Hippocampal formation (tissue), 2 donors: ENCODE data around the gene LIMK1.

Experiments used
- DNase-seq, 2 donors: peaks; one replicate each; lab custom pipeline; 2025; lab: John Stamatoyannopoulos, UW

The LIMK1 gene

DNA sequence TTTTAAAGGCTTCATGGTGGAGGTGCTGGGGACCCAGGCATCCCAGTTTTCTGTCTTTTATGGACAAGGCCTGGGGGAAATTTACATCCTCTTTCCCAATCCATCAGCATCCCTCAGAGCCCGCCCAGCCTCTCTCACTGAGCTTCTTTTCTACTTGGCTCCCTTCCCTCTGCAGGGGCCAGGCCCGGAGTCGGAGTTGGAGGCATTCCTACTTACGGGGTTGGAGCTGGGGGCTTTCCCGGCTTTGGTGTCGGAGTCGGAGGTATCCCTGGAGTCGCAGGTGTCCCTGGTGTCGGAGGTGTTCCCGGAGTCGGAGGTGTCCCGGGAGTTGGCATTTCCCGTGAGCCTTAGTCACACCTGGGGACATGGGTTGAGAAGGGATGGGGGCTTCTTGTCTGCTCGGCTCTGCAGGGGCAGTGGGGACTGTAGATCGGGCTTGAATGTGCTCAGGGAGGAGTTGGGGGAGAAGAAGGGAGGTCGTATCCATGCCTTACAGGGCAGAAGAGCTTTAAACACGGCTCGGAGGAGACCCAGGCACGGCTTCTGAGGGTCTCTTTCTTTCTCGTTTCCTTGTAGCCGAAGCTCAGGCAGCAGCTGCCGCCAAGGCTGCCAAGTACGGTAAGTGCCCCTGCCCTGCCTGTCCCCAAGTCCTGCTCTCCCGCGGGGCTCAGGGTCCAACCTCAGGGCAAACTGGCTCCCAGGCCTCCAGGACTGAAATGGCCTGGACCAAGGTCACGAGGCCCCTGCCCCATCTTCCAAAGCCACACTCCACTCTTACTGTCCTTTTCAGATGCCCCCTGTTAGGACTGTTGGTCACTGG, 27.3 kb upstream of the LIMK1 start:
- no peak for DNase-seq

DNA sequence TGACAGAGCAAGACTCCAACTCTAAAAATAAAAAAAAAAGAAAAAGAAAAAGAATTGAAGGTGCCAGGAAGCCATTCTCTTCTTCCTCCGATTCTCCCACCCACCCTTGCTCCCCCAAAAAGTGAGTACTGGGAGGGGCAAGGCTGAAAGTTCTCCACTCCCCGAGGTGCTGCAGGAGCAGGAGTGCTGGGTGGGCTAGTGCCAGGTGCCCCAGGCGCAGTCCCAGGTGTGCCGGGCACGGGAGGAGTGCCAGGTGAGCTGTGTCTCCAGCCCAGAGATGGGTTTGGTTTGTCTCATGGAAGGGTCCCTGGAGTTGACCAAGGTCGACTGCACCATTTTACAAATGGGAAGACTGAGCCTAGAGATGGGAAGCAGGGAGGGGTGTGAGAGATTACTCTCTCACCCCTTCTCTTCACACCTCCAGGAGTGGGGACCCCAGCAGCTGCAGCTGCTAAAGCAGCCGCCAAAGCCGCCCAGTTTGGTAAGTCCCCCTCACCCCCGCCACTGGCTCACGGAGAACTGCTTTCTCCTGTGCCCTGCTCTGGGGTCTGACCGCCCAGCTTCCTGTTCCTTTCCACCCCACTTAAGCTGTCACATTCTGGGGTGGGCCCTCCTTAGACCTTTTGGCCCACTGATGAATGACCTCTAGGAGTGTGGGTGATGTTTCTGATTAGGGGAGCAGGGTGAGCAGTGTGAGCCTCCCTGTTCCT, 26.2 kb upstream of the LIMK1 start:
- DNase-seq: no peak

GRCh38 chr7:74057987-74058386, 25.6 kb upstream of the LIMK1 start:
- DNase-seq: no peak

DNA sequence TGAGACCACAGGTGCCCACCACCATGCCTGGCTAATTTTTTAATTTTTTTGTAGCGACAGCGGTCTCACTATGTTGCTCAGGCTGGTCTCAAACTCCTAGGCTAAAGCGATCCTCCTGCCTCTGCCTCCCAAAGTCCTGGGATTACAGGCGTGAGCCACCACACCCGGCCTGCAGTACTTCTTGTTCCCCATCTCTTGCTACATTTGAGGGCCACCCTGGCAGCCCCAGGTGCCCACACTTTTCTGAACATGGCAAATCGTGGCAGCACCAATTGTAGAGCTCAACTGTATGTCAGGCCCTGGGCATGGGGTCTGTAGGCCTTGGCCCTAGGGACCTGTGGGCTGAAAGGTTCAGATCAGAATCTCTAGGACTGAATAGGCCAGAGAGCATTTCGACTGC, 25.1 kb upstream of the LIMK1 start:
- no peak for DNase-seq

- DNase-seq: no peak
These were observed 24.6 kb upstream of the LIMK1 start for GRCh38 chr7:74059037-74059436.

DNA sequence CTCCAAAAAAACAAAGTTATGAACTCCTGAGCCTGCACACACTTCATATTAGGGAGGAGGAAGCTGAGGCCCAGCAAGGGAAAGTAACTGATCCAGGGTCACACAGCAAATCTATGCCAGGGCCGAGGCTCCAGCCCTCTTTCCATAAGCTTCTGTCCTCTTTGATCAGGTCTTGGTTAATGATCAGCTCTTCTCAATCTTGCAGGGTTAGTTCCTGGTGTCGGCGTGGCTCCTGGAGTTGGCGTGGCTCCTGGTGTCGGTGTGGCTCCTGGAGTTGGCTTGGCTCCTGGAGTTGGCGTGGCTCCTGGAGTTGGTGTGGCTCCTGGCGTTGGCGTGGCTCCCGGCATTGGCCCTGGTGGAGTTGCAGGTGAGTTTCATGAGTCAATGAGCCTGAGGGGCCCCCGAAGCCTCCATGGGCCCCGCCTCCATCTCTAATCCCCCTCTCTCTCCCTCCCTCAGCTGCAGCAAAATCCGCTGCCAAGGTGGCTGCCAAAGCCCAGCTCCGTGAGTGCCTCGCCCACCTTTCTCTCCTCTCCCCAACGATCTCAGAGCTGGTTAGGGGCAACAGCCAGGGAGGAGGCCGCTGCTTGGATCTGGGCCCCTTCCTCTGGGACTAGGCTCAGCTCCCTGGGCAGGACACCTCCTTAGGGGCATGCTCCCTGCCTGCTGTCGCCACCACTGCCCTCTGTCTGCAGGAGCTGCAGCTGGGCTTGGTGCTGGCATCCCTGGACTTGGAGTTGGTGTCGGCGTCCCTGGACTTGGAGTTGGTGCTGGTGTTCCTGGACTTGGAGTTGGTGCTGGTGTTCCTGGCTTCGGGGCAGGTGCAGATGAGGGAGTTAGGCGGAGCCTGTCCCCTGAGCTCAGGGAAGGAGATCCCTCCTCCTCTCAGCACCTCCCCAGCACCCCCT, 23.7 kb upstream of the LIMK1 start:
- no peak for DNase-seq

DNA sequence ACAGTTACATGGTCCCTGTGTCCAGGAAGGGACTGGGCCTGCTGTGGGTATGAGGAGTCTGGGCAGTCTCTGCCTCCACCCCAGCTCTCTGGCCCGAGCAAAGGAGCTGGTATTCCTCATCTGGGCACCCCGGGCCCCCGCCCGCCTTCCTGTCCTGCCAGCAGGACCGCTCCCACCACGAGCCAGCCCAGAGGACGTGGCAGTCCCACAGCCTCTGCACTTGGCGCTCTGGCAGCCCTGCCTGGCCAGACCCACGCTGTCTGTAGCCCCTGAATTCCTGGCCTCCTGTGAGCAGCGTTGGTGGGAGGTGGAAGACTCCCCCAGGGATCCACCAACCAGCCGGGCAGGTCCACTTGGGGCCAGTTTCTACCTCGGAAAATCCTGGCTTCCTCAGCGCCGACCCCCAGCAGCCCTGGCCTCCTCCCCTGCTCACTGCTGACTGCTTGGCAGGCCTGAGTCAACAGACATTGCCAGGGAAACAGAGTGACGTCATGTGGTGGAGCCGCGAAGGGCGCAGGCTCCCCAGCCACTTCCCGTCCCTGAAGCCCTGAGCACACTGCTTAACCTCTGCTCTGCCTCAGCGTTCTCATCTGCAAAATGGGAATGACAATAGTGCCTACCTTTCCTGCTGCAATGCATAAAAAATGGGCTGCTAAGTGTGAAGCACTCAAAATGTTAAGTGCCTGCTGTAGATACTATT, 21.6 kb upstream of the LIMK1 start:
- peak; percentile 60 to 75 for DNase-seq

- no peak for DNase-seq
These were observed 20.4 kb upstream of the LIMK1 start for GRCh38 chr7:74063223-74063641.

DNA sequence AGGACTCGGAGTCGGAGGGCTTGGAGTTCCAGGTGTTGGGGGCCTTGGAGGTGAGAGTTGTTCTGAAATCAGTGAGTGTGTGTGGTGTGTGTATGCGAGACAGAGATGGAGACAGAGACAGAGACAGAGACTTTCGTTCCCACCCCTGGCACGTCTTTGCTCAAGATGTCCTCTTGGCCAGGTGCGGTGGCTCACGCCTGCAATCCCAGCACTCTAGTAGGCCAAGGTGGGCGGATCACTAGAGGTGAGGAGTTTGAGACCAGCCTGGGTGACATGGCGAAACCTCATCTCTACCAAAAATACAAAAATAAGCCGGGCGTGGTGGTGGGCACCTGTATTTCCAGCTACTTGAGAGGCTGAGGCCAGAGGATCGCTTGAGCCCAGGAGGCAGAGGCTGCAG, 20.0 kb upstream of the LIMK1 start:
- no peak for DNase-seq

DNA sequence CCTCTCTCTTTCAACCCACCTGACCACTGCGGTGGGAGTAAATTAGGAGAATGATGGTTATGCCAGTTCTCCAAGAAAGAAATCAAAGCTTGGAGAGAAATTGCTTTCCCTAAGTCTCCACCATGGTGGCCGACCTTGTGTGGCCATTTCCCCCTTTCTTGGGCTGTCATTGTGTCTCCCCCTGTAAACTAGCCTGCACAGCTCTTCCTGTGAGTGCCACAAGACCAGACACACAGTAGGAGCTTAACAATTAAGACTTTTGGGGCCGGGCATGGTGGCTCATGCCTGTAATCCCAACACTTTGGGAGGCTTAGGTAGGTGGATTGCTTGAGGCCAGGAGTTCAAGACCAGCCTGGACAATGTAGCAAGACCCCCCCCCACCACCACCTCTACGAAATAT, 18.9 kb upstream of the LIMK1 start:
- no peak for DNase-seq

DNA sequence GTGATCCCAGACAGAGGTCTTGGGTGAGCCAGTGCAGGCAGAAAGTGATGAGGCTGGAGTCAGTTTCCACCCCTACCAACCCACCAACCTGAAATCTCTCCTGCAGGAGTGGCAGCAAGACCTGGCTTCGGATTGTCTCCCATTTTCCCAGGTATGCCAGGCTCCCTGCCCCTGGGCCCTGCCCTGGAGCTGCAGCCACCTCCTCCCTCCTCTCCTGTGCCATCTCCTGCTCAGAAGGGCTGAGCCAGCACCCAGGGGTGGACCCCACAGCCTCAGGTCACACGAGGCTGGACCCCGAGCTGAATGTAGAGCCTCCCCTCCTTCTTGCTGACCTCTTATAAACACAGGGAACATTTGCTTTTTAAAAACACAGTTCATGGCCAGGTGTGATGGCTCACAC, 17.0 kb upstream of the LIMK1 start:
- no peak for DNase-seq

DNA sequence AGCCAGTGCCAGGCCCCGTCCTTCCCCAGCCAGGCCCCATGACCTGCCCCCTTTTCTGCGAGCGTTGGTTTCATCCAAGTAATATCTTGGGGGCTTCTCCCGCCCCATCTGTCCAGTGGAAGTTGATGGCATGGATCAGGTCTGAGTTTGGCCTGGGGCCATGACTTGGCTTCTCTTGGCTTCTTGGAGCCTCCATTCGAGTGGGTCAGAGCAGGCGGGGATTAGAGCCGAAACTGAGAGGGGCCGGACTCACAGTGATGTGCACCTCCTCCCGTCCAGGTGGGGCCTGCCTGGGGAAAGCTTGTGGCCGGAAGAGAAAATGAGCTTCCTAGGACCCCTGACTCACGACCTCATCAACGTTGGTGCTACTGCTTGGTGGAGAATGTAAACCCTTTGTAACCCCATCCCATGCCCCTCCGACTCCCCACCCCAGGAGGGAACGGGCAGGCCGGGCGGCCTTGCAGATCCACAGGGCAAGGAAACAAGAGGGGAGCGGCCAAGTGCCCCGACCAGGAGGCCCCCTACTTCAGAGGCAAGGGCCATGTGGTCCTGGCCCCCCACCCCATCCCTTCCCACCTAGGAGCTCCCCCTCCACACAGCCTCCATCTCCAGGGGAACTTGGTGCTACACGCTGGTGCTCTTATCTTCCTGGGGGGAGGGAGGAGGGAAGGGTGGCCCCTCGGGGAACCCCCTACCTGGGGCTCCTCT, 15.1 kb upstream of the LIMK1 start:
- no peak for DNase-seq

DNA sequence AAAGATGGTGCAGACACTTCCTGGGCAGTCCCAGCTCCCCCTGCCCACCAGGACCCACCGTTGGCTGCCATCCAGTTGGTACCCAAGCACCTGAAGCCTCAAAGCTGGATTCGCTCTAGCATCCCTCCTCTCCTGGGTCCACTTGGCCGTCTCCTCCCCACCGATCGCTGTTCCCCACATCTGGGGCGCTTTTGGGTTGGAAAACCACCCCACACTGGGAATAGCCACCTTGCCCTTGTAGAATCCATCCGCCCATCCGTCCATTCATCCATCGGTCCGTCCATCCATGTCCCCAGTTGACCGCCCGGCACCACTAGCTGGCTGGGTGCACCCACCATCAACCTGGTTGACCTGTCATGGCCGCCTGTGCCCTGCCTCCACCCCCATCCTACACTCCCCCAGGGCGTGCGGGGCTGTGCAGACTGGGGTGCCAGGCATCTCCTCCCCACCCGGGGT, 14.5 kb upstream of the LIMK1 start:
- no peak for DNase-seq

DNA sequence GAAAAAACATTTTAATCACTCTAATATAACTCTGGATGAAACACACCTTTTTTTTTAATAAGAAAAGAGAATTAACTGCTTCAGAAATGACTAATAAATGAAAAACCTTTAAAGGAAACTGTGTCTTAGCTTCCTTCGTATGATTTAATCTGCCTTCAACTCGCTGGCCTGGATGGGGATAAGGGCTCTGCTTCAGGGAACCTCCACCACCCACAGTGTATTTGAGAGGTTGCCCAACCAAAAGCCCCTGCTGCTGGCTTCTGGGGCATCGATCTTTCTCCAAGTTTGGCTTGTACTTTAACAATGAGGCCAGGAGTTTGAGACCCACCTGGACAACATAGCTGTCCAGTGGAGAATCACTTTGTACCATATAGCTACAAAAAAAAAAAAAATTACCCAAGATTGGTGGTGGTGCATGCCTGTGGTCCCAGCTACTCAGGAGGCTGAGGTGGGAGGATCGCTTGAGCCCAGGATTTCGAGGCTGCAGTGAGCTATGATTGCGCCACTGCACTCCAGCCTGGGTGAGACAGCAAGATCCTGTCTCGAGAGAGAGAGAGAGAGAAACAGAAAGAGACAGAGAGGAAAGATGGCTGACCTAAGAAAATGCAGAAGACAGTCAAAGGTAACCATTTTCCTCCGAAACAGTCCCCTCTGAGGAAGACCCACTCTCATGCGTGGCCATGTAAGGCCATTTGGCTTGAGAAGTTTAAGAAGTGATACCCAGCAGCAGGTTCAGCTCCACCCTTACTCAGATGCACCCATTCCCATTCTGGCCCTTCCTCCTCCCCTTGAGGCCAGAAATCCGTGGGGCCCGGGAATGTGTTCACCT, 13.6 kb upstream of the LIMK1 start:
- DNase-seq: no peak

DNA sequence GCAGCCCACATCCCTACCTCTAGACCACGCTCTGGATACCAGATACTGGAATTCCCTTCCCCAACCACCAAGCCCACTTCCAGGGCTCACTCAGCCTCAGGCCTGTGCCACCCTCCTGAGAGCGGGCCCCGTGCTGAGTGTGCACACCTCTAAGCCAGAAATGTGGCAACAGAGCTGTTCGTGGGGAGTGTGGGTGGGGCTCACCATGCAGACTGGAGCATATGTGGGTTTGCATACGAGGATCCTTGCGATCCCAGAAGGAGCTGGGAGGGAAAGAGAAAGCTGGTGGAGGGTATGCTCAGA, 13.0 kb upstream of the LIMK1 start:
- DNase-seq: no peak

DNA sequence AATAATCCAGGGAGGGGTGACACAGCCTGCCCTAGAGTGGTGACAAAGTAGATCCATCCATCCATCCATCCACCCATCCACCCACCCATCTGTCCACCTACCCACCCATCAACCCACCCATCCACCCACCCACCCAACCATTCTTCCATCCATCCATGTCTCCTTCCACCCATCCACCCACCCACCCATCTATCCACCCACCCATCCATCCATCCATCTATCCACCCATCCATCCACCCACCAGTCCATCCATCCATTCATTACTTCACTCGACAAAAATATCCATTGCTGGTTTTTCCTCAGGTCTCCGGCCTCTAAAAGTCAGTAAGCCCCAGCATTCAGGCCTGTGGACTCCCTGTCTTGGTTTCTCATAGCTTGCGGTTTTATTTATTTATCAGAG, 12.5 kb upstream of the LIMK1 start:
- no peak for DNase-seq

DNA sequence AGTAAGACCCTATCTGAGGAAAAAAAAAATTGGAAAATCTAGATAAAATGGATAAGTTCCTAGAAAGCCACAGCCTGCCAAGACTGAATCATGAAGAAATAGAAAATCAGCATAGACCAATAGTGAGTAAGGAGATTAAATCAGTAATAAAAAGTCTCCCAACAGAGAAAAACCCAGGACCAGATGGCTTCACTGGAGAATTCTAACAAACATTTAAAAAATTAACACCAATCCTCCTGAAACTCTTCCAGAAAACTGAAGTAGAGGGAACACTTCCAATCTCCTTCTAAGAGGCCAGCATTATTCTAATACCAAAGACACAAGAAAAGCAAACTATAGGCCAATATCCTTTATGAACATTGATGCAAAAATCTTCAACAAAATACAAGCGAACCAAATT, 8.8 kb upstream of the LIMK1 start:
- no peak for DNase-seq

- no peak for DNase-seq
These were observed 5.1 kb upstream of the LIMK1 start for GRCh38 chr7:74078461-74078860.

- no peak for DNase-seq
These were observed 861 bp upstream of the LIMK1 start for GRCh38 chr7:74082770-74083116.

- DNase-seq: no peak
These were observed 521 bp downstream of the LIMK1 start for GRCh38 chr7:74083928-74084721.
